Keratinocyte (primary cell): ENCODE results near the gene ARMH2.

Experiments
- EZH2 ChIP-seq: IDR thresholded peaks from one replicate; pipeline ENCODE4 v1.6.1; 2012; ENCODE audit warnings: inconsistent platforms, mild to moderate bottlenecking, low read length, moderate library complexity
- TF ChIP-seq, protein P1 (sequence below), 3 experiments: IDR thresholded peaks in 1 of 3; conservative IDR thresholded peaks in 1 of 3; optimal IDR thresholded peaks in 1 of 3; 2 replicates in 2 of 3; 3 replicates in 1 of 3; pipeline versions ENCODE3 to v1.5.1; 2011; ENCODE audit warnings: low read length in 3 of 3, mild to moderate bottlenecking in 3 of 3, moderate library complexity in 2 of 3, control low read depth in 1 of 3, inconsistent platforms in 1 of 3; ENCODE audit not compliant: insufficient read depth in 2 of 3; ENCODE audit errors: extremely low read depth in 1 of 3

DNA sequence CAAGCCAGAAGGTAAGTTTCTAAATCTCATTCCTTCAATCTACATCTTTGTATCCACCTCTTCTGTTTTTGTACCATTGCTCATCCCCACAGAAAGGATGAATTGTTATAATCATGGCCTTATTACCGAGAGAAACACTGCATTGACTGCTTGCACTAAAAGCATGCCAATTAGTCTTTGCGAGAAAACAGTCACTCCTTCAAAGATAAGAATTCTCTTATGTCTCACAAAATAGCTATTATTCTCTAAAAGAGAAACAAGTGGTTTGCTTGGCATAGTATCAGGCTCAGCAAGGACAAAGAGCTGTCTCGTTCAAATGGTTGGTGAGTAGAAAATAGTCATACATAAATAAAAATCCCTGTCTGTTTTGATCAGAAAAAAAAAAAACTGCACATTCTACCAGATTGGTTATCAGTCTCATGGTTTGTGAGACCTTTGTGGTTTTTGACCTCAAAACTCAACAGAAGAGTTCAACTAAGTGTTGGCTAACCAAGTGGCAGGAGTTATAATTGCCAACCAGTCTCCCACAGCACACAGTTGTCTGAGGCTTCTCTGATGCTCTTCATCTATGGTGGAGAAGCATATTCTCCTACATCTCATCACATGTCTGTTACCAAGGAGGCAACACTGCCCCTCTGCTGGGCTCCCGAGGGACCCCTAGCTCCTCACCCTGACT lies 35.1 kb upstream of the ARMH2 start:
- TF ChIP-seq, protein P1, sequence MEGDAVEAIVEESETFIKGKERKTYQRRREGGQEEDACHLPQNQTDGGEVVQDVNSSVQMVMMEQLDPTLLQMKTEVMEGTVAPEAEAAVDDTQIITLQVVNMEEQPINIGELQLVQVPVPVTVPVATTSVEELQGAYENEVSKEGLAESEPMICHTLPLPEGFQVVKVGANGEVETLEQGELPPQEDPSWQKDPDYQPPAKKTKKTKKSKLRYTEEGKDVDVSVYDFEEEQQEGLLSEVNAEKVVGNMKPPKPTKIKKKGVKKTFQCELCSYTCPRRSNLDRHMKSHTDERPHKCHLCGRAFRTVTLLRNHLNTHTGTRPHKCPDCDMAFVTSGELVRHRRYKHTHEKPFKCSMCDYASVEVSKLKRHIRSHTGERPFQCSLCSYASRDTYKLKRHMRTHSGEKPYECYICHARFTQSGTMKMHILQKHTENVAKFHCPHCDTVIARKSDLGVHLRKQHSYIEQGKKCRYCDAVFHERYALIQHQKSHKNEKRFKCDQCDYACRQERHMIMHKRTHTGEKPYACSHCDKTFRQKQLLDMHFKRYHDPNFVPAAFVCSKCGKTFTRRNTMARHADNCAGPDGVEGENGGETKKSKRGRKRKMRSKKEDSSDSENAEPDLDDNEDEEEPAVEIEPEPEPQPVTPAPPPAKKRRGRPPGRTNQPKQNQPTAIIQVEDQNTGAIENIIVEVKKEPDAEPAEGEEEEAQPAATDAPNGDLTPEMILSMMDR (optimal IDR thresholded peaks at IDR 0.05 in 1 of 3, IDR thresholded peaks at IDR 0.05 in 1 of 3, conservative IDR thresholded peaks at IDR 0.05 in 1 of 3; ENCODE audit: extremely low read depth in 1 of 3, insufficient read depth in 2 of 3, low read length in 3 of 3), result no peak
- no peak for TF ChIP-seq EZH2
